Psoas muscle (tissue), 8 donors: ENCODE results near the gene KDR. TPM values are rescaled to one million over a fixed set of nuclear protein-coding genes. Genes with fewer than 3 reads are reported as not detected.

Experiments used
- ATAC-seq, 4 donors: fragments of 200-7000 bp; cut with Tn5 transposase; one replicate each; pipeline ENCODE4 v1.9.1; 2020; ENCODE audit warnings: moderate library complexity in 3 of 4, mild to moderate bottlenecking in 2 of 4
- DNase-seq, 2 donors: peaks; one replicate each; pipeline ENCODE4 v3.0.0-alpha.2; 2020
- H3K27ac ChIP-seq: fragments of 200-600 bp; one replicate; pipeline ENCODE4 v1.8.0; 2022
- H3K27me3 ChIP-seq, 3 donors: fragments of 200-600 bp in 1 of 3; one replicate each; pipeline versions ENCODE4 v1.6.1 to v1.8.0; 2013 to 2022; ENCODE audit warnings: low read length in 2 of 3, mild to moderate bottlenecking in 2 of 3, moderate library complexity in 1 of 3; ENCODE audit not compliant: insufficient read depth in 3 of 3
- H3K36me3 ChIP-seq, 2 donors: fragments of 200-600 bp in 1 of 2; one replicate each; pipeline versions ENCODE4 v1.6.1 to v1.8.0; 2013 to 2022; ENCODE audit warnings: low read depth in 1 of 2, mild to moderate bottlenecking in 1 of 2, moderate library complexity in 1 of 2; ENCODE audit not compliant: insufficient read depth in 1 of 2
- H3K4me1 ChIP-seq: fragments of 200-600 bp; one replicate; pipeline ENCODE4 v1.8.0; 2022
- H3K4me3 ChIP-seq: fragments of 200-600 bp; one replicate; pipeline ENCODE4 v1.8.0; 2022; ENCODE audit warnings: mild to moderate bottlenecking
- H3K9me3 ChIP-seq: fragments of 200-600 bp; one replicate; pipeline ENCODE4 v1.8.0; 2022
- CTCF ChIP-seq: fragments of 200-600 bp; IDR thresholded peaks from one replicate; pipeline ENCODE4 v1.8.0; 2022; ENCODE audit warnings: antibody characterized with exemption
- WGBS, 3 donors: extraction: QIAGEN DNeasy Blood & Tissue Kit; methylation state at CpG; one replicate each; pipeline versions ENCODE4 v1.1.6 to v1.1.7; 2013; 5-methylcytosine and 5-hydroxymethylcytosine counted together
- intact Hi-C, 2 donors: fragments of 100-400 bp; cut with DNase I; formaldehyde crosslinking; loops; one replicate each; pipeline versions ENCODE4 v1.11.0 to v1.14.2; 2022
- polyA plus RNA-seq, 3 donors: library from polyadenylated mRNA; stranded (reverse); fragments of 200-250 nt; gene quantifications; one replicate each; pipeline ENCODE4 v1.2.3, GENCODE V29; 2013
- total RNA-seq, 4 donors: library from RNA; stranded (reverse); fragmentation: NEBNext Ultra II Directional in 2 of 4; extraction: Animal tissue kit (Norgen Biotek cat#: 25700) in 2 of 4; gene quantifications; one replicate each; pipeline versions ENCODE4 v1.2.1 to v1.2.4, GENCODE V29; 2021 to 2023
- donor health status: healthy with polysubstance abuse.
- donor health status: DM: no; HTN: no; CAD: no; lungs with moderate emphysema.
- donor health status: Bipolar disorder and iron deficiency.
- donor health status: healthy.
- donor health status: DM: yes; HTN: yes; CAD: no.
- donor health status: DM: no; HTN: no; CAD: no.
- donor health status: DM: no; HTN: no; CAD: no.
- donor health status: DM: yes; HTN: yes; CAD: no.

The KDR gene
- total and polyA plus RNA-seq, 7 donors, result 3.6 to 19.4 (median 6.1) TPM

DNA sequence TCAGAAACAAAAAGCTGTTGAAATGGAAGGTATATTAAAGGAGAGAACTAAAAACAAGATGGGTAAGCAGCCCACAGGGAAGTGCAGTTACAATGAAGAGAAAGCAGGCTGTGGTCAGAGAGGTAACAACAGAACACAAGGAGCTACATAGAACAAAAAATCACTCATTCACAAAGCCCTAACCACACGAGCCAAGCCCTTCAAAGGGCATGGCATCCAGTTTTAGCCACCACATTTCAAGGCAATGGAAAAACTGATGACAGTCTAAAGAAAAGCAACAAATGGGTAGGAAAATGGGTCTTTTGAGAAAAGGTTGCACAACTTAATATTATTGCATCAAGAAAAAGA lies 37.5 kb downstream of the KDR start:
- Histone ChIP-seq H3K27me3 (no peaks in the 10 kb centered on the region), H3K9me3 (no peaks in the 10 kb centered on the region), H3K36me3 (peaks cover 0 to 6% of the 10 kb centered on the region in 2 donors), H3K4me3 (no peak overlapping the region), H3K27ac (no peak overlapping the region), H3K4me1 (no peaks in the 10 kb centered on the region)
- no peak for TF ChIP-seq CTCF
- intact Hi-C loops, result no loop called here
- 19 to 47% (median 41%) methylated on average over 1 of the region's 1 CpG for WGBS, 3 donors
- ATAC-seq (no peak), DNase-seq (no peak)

GRCh38 chr4:55087009-55087912 lies 38.1 kb downstream of the KDR start:
- H3K4me3 ChIP-seq, result no peak overlapping the region
- no peaks in the 10 kb centered on the region for H3K27me3 ChIP-seq
- no peaks in the 10 kb centered on the region for H3K9me3 ChIP-seq
- no peaks in the 10 kb centered on the region for H3K4me1 ChIP-seq
- ATAC-seq, result no peak
- WGBS, 3 donors, result 39 to 44% (median 43%) methylated on average over 8 of the region's 8 CpGs
- no peak for DNase-seq
- intact Hi-C loops, result no loop called here
- no peak for TF ChIP-seq CTCF
- no peak overlapping the region for H3K27ac ChIP-seq
- H3K36me3 ChIP-seq, result no peaks in the 10 kb centered on the region

DNA sequence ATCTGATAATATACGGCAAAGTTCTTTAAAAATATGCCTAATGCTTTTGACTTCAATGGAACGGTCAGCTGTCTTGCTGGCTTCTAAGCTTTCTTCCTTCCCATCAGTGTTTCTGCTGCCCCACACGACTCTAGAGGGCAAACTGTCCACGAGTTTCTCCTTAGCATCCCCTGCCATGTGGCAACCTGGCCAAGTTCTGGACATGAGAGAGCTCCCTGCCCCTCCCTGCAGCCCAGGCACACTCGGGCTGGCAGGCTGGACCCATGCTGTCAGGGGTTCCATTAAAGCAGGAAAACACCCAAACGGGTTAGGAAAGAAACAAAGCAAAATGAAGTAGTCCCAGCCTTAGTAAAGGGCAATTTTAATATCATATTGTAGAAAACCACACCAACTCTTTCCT lies 38.8 kb downstream of the KDR start:
- Histone ChIP-seq H3K27me3 (no peaks in the 10 kb centered on the region), H3K27ac (no peak overlapping the region), H3K36me3 (peaks cover 0 to 4% of the 10 kb centered on the region in 2 donors), H3K9me3 (no peaks in the 10 kb centered on the region), H3K4me3 (no peak overlapping the region), H3K4me1 (no peaks in the 10 kb centered on the region)
- intact Hi-C loops, result no loop called here
- no peak for DNase-seq
- TF ChIP-seq CTCF, result no peak
- ATAC-seq, result no peak
- WGBS, 3 donors, result 26 to 39% (median 27%) methylated on average over 6 of the region's 6 CpGs

DNA sequence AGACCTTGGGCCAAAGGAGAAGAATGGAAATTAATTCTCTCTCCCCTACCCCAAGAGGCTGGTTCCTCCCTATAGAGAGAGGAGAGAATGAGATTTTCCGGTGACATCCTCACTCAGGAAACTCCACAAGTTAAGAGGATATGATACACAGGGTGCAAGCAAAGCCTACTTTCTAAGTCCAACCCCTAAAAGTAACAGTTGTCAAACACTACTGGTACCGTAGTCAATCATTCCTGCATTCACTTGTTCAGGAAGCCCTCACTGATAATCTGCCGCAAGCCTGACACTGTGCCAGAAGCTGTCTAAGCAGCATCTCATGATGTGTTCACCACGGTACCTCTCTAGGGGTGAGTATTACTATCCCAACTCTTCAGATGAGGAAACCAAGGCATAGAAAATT lies 41.7 kb downstream of the KDR start:
- Histone ChIP-seq H3K4me1 (no peaks in the 10 kb centered on the region), H3K27me3 (no peaks in the 10 kb centered on the region), H3K36me3 (peaks cover 0 to 10% of the 10 kb centered on the region in 2 donors), H3K4me3 (no peak overlapping the region), H3K27ac (no peak overlapping the region), H3K9me3 (no peaks in the 10 kb centered on the region)
- 74 to 86% (median 83%) methylated on average over 4 of the region's 4 CpGs for WGBS, 3 donors
- no peak for DNase-seq
- ATAC-seq, result no peak
- intact Hi-C loops, result no loop called here
- TF ChIP-seq CTCF, result no peak

DNA sequence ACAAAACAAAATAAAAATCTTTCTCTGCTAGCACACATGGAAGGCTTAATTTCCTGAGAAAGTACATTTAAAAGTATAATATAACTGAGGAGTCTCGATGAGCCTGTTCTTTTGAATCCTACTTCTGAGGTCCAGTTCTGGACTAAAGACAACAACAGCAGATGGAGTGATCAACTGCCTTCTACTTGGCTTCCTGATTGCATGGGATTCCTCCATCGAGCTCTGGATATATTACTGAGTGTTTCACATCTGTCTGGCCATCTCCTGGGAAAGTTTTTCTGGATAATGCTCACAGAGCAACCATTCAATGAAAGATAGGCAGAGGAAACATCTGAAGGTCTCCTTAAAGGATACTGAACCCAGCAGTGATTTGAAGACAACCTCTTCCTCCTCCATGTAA lies 42.6 kb downstream of the KDR start:
- no peak overlapping the region for H3K27ac ChIP-seq
- intact Hi-C loops, result no loop called here
- H3K9me3 ChIP-seq, result no peaks in the 10 kb centered on the region
- no peak for ATAC-seq
- no peak overlapping the region for H3K4me3 ChIP-seq
- no peak for TF ChIP-seq CTCF
- no peak for DNase-seq
- H3K27me3 ChIP-seq, result no peaks in the 10 kb centered on the region
- peaks cover 0 to 10% of the 10 kb centered on the region in 2 donors for H3K36me3 ChIP-seq
- no peaks in the 10 kb centered on the region for H3K4me1 ChIP-seq
- WGBS, 3 donors, result 39 to 48% (median 41%) methylated on average over 2 of the region's 2 CpGs
